Left forelimb (tissue), 1 donor: ENCODE measurements around the gene BRPF3.

Experiments
- DNase-seq: peaks from one replicate; pipeline ENCODE4 v3.0.0-alpha.2; 2018; ENCODE audit warnings: low spot score

BRPF3 gene

GRCh38 chr6:36268478-36269275 is 72.1 kb downstream of the BRPF3 start:
- no peak for DNase-seq

- DNase-seq, result no peak
Observed at GRCh38 chr6:36269834-36270705, 73.5 kb downstream of the BRPF3 start, which contains the start of gene PNPLA1. Gene PNPLA1 (plus strand): TSS chr6:36270060. CDS start chr6:36270460, 400 bp downstream.

GRCh38 chr6:36272234-36272633 is 75.7 kb downstream of the BRPF3 start:
- no peak for DNase-seq

GRCh38 chr6:36273067-36273466 is 76.5 kb downstream of the BRPF3 start:
- DNase-seq, result no peak

- DNase-seq, result no peak
Observed at GRCh38 chr6:36273802-36274514, 77.4 kb downstream of the BRPF3 start.

GRCh38 chr6:36276581-36277536 is 80.3 kb downstream of the BRPF3 start:
- DNase-seq, result no peak

- DNase-seq, result no peak
Observed at GRCh38 chr6:36277946-36278470, 81.5 kb downstream of the BRPF3 start.

- DNase-seq, result no peak
Observed at GRCh38 chr6:36280467-36280866, 83.9 kb downstream of the BRPF3 start.

GRCh38 chr6:36280983-36281382 is 84.4 kb downstream of the BRPF3 start:
- no peak for DNase-seq
